ENCODE results near the gene SPIN1. TPM values are rescaled to one million over a fixed set of nuclear protein-coding genes. Genes with fewer than 3 reads are reported as not detected.

Gene SPIN1
- polyA plus RNA-seq, 3 donors, result 11.0 to 14.0 (median 11.3) TPM

DNA sequence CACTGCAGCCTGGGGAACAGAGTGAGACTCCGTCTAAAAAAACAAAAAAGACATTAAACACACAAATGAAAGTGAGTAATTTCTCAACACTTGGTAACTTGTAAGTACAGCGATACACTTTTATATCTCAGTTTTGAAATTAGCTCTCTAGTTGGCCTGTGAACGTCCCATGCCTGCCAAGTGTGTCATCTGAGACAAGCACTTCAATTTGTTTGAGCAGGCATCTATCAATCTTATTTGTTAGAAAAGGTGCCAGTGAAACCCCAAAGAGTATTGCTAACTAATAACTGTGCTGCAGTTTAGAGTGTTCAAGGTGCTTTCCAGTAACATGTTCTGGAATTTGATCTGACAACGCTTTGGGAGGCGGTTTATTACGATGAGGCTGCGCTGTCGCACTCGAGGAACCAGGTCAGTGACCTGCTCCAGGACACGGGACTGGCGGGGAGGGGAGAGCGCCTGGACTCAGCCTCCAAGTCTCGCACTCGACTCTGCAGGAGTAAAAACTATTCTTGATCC is 1.1 kb upstream of the SPIN1 start:
- H3K9ac ChIP-seq (ENCODE audit: insufficient read depth, low read length, poor library complexity, severe bottlenecking), result peak overlapping the region; percentile 72
- H3K4me3 Mint-ChIP-seq, result peak overlapping the region; percentile 95 to 96
- H3K36me3 ChIP-seq (replicated peaks in 1 of 2; ENCODE audit: control insufficient read depth in 1 of 2, insufficient read depth in 2 of 2, low read length in 2 of 2), result no peaks in the 10 kb centered on the region
- no peaks in the 10 kb centered on the region for H3K9me3 Mint-ChIP-seq
- no peaks in the 10 kb centered on the region for H3K9me3 ChIP-seq (replicated peaks in 1 of 2; ENCODE audit: control insufficient read depth in 1 of 2, insufficient read depth in 1 of 2, low read length in 2 of 2)
- H3K27ac ChIP-seq (ENCODE audit: low read depth in 1 of 2, low read length in 2 of 2), result peak overlapping the region in 1 of 2 donors; percentile 22
- peaks cover 42% of the 10 kb centered on the region for H3K4me1 Mint-ChIP-seq
- peaks cover 30% of the 10 kb centered on the region for H3K79me2 ChIP-seq (ENCODE audit: insufficient read depth, low read length)
- no peaks in the 10 kb centered on the region for H3K27me3 ChIP-seq (ENCODE audit: control insufficient read depth in 2 of 2, insufficient read depth in 2 of 2, low read length in 2 of 2)
- peaks cover 28 to 35% of the 10 kb centered on the region in 2 donors for H3K4me1 ChIP-seq (ENCODE audit: control insufficient read depth in 1 of 2, insufficient read depth in 2 of 2, low read length in 2 of 2)
- H3K4me2 ChIP-seq (replicated peaks; ENCODE audit: extremely low read depth, low read length, poor library complexity, severe bottlenecking), result peak overlapping the region; percentile 90
- no peaks in the 10 kb centered on the region for H3K36me3 Mint-ChIP-seq
- peak overlapping the region in 3 of 7 donors; percentile 72 to 86 (median 85) for H3K27ac Mint-ChIP-seq
- DNase-seq, result no peak
- H3K4me3 ChIP-seq (replicated peaks in 1 of 3; ENCODE audit: low read depth in 2 of 3, low read length in 3 of 3), result peak overlapping the region; percentile 53 to 89 (median 84)
- TF ChIP-seq, protein P1, sequence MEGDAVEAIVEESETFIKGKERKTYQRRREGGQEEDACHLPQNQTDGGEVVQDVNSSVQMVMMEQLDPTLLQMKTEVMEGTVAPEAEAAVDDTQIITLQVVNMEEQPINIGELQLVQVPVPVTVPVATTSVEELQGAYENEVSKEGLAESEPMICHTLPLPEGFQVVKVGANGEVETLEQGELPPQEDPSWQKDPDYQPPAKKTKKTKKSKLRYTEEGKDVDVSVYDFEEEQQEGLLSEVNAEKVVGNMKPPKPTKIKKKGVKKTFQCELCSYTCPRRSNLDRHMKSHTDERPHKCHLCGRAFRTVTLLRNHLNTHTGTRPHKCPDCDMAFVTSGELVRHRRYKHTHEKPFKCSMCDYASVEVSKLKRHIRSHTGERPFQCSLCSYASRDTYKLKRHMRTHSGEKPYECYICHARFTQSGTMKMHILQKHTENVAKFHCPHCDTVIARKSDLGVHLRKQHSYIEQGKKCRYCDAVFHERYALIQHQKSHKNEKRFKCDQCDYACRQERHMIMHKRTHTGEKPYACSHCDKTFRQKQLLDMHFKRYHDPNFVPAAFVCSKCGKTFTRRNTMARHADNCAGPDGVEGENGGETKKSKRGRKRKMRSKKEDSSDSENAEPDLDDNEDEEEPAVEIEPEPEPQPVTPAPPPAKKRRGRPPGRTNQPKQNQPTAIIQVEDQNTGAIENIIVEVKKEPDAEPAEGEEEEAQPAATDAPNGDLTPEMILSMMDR (IDR thresholded peaks at IDR 0.05), result no peak
- WGBS (ENCODE audit: insufficient coverage), result 30% methylated on average over 7 of the region's 14 CpGs
- intact Hi-C loops (cut with micrococcal nuclease), result loop anchor here in 1 of 2 donors (10.0 kb wide), 1 partner anchor 412 kb away; the partner anchor contains the start of gene CDK20
- H2AFZ ChIP-seq (ENCODE audit: insufficient read depth, low read depth, low read length, poor library complexity, severe bottlenecking), result peak overlapping the region; percentile 92
- peaks cover 4% of the 10 kb centered on the region for H4K20me1 ChIP-seq (ENCODE audit: insufficient read depth, low read length)
- peaks cover 0 to 2% (median 1%) of the 10 kb centered on the region in 3 donors for H3K27me3 Mint-ChIP-seq (ENCODE audit: low read depth in 3 of 3)

GRCh38 chr9:88387552-88388202 is 567 bp upstream of the SPIN1 start:
- peak overlapping the region; percentile 90 for H3K4me2 ChIP-seq (replicated peaks; ENCODE audit: extremely low read depth, low read length, poor library complexity, severe bottlenecking)
- peaks cover 33 to 41% of the 10 kb centered on the region in 2 donors for H3K4me1 ChIP-seq (ENCODE audit: control insufficient read depth in 1 of 2, insufficient read depth in 2 of 2, low read length in 2 of 2)
- peak; percentile 30 to 59 (median 31) for DNase-seq
- intact Hi-C loops (cut with micrococcal nuclease), result loop anchor here in 1 of 2 donors (10.0 kb wide), 1 partner anchor 413 kb away; the partner anchor contains the start of gene CDK20
- peak overlapping the region; percentile 53 to 89 (median 84) for H3K4me3 ChIP-seq (replicated peaks in 1 of 3; ENCODE audit: low read depth in 2 of 3, low read length in 3 of 3)
- TF ChIP-seq, protein P1 (IDR thresholded peaks at IDR 0.05), result no peak
- no peaks in the 10 kb centered on the region for H3K36me3 Mint-ChIP-seq
- no peaks in the 10 kb centered on the region for H3K9me3 ChIP-seq (replicated peaks in 1 of 2; ENCODE audit: control insufficient read depth in 1 of 2, insufficient read depth in 1 of 2, low read length in 2 of 2)
- H3K27ac ChIP-seq (ENCODE audit: low read depth in 1 of 2, low read length in 2 of 2), result peak overlapping the region; percentile 22 to 75
- H3K36me3 ChIP-seq (replicated peaks in 1 of 2; ENCODE audit: control insufficient read depth in 1 of 2, insufficient read depth in 2 of 2, low read length in 2 of 2), result no peaks in the 10 kb centered on the region
- peak overlapping the region; percentile 72 for H3K9ac ChIP-seq (ENCODE audit: insufficient read depth, low read length, poor library complexity, severe bottlenecking)
- H3K9me3 Mint-ChIP-seq, result no peaks in the 10 kb centered on the region
- peaks cover 36% of the 10 kb centered on the region for H3K79me2 ChIP-seq (ENCODE audit: insufficient read depth, low read length)
- H2AFZ ChIP-seq (ENCODE audit: insufficient read depth, low read depth, low read length, poor library complexity, severe bottlenecking), result peak overlapping the region; percentile 92
- H3K4me1 Mint-ChIP-seq, result peaks cover 46% of the 10 kb centered on the region
- H3K4me3 Mint-ChIP-seq, result peak overlapping the region; percentile 95 to 96
- H3K27me3 ChIP-seq (ENCODE audit: control insufficient read depth in 2 of 2, insufficient read depth in 2 of 2, low read length in 2 of 2), result no peaks in the 10 kb centered on the region
- H4K20me1 ChIP-seq (ENCODE audit: insufficient read depth, low read length), result peaks cover 9% of the 10 kb centered on the region
- H3K27me3 Mint-ChIP-seq (ENCODE audit: low read depth in 3 of 3), result peaks cover 0 to 2% (median 1%) of the 10 kb centered on the region in 3 donors
- WGBS (ENCODE audit: insufficient coverage), result 0% methylated on average over 34 of the region's 40 CpGs
- H3K27ac Mint-ChIP-seq, result peak overlapping the region; percentile 66 to 86 (median 85)

All from CD14-positive monocyte (primary cell).